K562 (cell line): ENCODE data around the gene LRRC3. TPM values are rescaled to one million over a fixed set of nuclear protein-coding genes. Genes with fewer than 3 reads are reported as not detected.

Experiments
- ATAC-seq: fragments of 200-7000 bp; cut with Tn5 transposase; 3 replicates; pipeline ENCODE4 v1.9.1; 2020; ENCODE audit warnings: moderate library complexity
- BruUV-seq: library from RNA; stranded (reverse); fragments of 400-500 nt; replicated peaks from 2 replicates; lab custom pipeline; 2021; lab: Mats Ljungman, UMichigan
- CTCF ChIA-PET: fragments of 300-600 bp; formaldehyde crosslinking; extraction: SDS; loops from one replicate; lab custom pipeline; 2021; ENCODE audit warnings: low intra/inter-chr PET ratio; lab: Yijun Ruan, JAX
- POLR2A ChIA-PET: fragments of 300-600, 350-650 bp; sonication (Branson Sonifier 250); formaldehyde crosslinking; extraction: SDS; loops from one replicate; lab custom pipeline; 2021; ENCODE audit warnings: antibody characterized with exemption, inconsistent platforms; lab: Yijun Ruan, JAX
- DNase-seq, 4 experiments: peaks; one replicate each; pipeline versions ENCODE4 v3.0.0 to v3.0.0-alpha.2; 2011 to 2018; ENCODE audit warnings: low spot score in 3 of 4, mixed read lengths in 3 of 4; ENCODE audit errors: extremely low read depth in 1 of 4
- FAIRE-seq: peaks from 2 replicates; lab custom pipeline; 2011; peaks lifted over from hg19 to GRCh38; lab: Jason Lieb, UNC
- H2AFZ ChIP-seq: 2 replicates; pipeline ENCODE4 v1.6.0; 2011; ENCODE audit warnings: low read depth, low read length, control low read depth, inconsistent platforms
- H3K27ac ChIP-seq: fragments of 200-600 bp; 3 replicates; pipeline ENCODE4 v1.8.0; 2011; ENCODE audit warnings: low read depth, mild to moderate bottlenecking, control low read depth, inconsistent platforms, low read length, moderate library complexity, mixed read lengths; ENCODE audit errors: extremely low read depth
- H3K27me3 ChIP-seq, 2 experiments: fragments of 300-600 bp in 1 of 2; 2 replicates in 1 of 2; 3 replicates in 1 of 2; pipeline versions ENCODE4 v1.6.0 to v1.8.0; 2011; ENCODE audit warnings: inconsistent platforms in 2 of 2, low read length in 2 of 2, mild to moderate bottlenecking in 1 of 2, mixed read lengths in 1 of 2, moderate library complexity in 1 of 2; ENCODE audit not compliant: control insufficient read depth in 2 of 2, insufficient read depth in 2 of 2
- H3K36me3 ChIP-seq: fragments of 300-600 bp; 3 replicates; pipeline ENCODE4 v1.8.0; 2011; ENCODE audit warnings: mild to moderate bottlenecking, low read length, inconsistent platforms; ENCODE audit not compliant: control insufficient read depth, insufficient read depth
- H3K4me1 ChIP-seq, 2 experiments: fragments of 200-600 bp in 1 of 2; replicated peaks in 1 of 2; 2 replicates in 1 of 2; 3 replicates in 1 of 2; pipeline versions ENCODE4 v1.5.1 to v1.8.0; 2011; ENCODE audit warnings: inconsistent platforms in 2 of 2, low read length in 2 of 2, mild to moderate bottlenecking in 1 of 2, mixed read lengths in 1 of 2, moderate library complexity in 1 of 2; ENCODE audit not compliant: control insufficient read depth in 2 of 2, insufficient read depth in 2 of 2
- H3K4me2 ChIP-seq: 2 replicates; pipeline ENCODE4 v1.6.1; 2011; ENCODE audit warnings: low read length, control low read depth, inconsistent platforms, mixed read lengths; ENCODE audit not compliant: insufficient read depth
- H3K4me3 ChIP-seq: fragments of 200-600 bp; sonication (generic), shearing (Covaris generic); 2 replicates; pipeline ENCODE4 v1.5.1; 2016; ENCODE audit warnings: control low read depth, inconsistent platforms
- H3K79me2 ChIP-seq: fragments of 200-600 bp; 3 replicates; pipeline ENCODE4 v1.8.0; 2011; ENCODE audit warnings: low read length, inconsistent platforms; ENCODE audit not compliant: control insufficient read depth, insufficient read depth
- H3K9ac ChIP-seq, 2 experiments: 2 replicates each; pipeline versions ENCODE4 v1.6.0 to v1.6.1; 2011; ENCODE audit warnings: low read depth in 2 of 2, low read length in 2 of 2, control low read depth in 1 of 2, inconsistent platforms in 1 of 2, mild to moderate bottlenecking in 1 of 2, mixed read lengths in 1 of 2; ENCODE audit not compliant: insufficient read depth in 1 of 2
- H3K9me1 ChIP-seq: one replicate; pipeline ENCODE4 v1.6.0; 2011; ENCODE audit warnings: inconsistent platforms, mild to moderate bottlenecking, low read length, moderate library complexity; ENCODE audit not compliant: control insufficient read depth, insufficient read depth
- H3K9me3 ChIP-seq: replicated peaks from 2 replicates; pipeline ENCODE4 v1.5.1; 2011; ENCODE audit warnings: low read depth, low read length, inconsistent platforms; ENCODE audit not compliant: control insufficient read depth, insufficient read depth
- H4K20me1 ChIP-seq: replicated peaks from 2 replicates; pipeline ENCODE4 v1.6.1; 2011; ENCODE audit warnings: low read length, inconsistent platforms, mixed read lengths; ENCODE audit not compliant: control insufficient read depth, insufficient read depth
- NR4A1 ChIP-seq, 2 experiments: fragments of 250-450 bp in 1 of 2; fragments of 450-650 bp in 1 of 2; sonication (Bioruptor Pico) in 1 of 2; IDR thresholded peaks; 2 replicates each; pipeline versions ENCODE4 v1.4.0 to v1.6.1; 2016 to 2020; ENCODE audit warnings: mild to moderate bottlenecking in 2 of 2, missing compliant biosample characterization in 1 of 2, missing genetic modification characterization in 1 of 2, moderate library complexity in 1 of 2
- POLR2G ChIP-seq: fragments of 200-400 bp; formaldehyde crosslinking; IDR thresholded peaks from 2 replicates; pipeline ENCODE4 v1.6.1; 2017; ENCODE audit warnings: low read depth, mild to moderate bottlenecking, antibody characterized with exemption, low read length, moderate library complexity
- POLR2H ChIP-seq: IDR thresholded peaks from 2 replicates; pipeline ENCODE4 v1.6.1; 2016; ENCODE audit warnings: missing genetic modification characterization, low read depth, mild to moderate bottlenecking, control low read depth, missing compliant biosample characterization, moderate library complexity
- ZKSCAN8 ChIP-seq: fragments of 200-800 bp; sonication (Bioruptor generic); IDR thresholded peaks from 2 replicates; pipeline ENCODE4 v1.6.1; 2016; ENCODE audit warnings: missing genetic modification characterization, missing compliant biosample characterization
- ZNF143 ChIP-seq: sonication (generic); formaldehyde crosslinking; IDR thresholded peaks from 2 replicates; pipeline ENCODE4 v1.9.0; 2022; ENCODE audit warnings: mild to moderate bottlenecking, missing genetic modification reagents
- ZNF699 ChIP-seq: fragments of 250-450 bp; sonication (Bioruptor Pico); IDR thresholded peaks from 2 replicates; pipeline ENCODE4 v1.8.0; 2021; ENCODE audit warnings: mild to moderate bottlenecking, moderate library complexity; ENCODE audit not compliant: insufficient replicate concordance
- WGBS: fragments of 100-300 bp; shearing (Covaris generic); methylation state at CpG from one replicate; pipeline ENCODE4 v1.1.6; 2016; ENCODE audit warnings: low coverage, mixed read lengths; ENCODE audit not compliant: insufficient coverage; ENCODE audit errors: missing lambda C conversion rate; 5-methylcytosine and 5-hydroxymethylcytosine counted together
- in situ Hi-C: fragments of 300-500 bp; cut with MboI; formaldehyde crosslinking; loops from 4 replicates; pipeline ENCODE4 v1.15.0; 2018; ENCODE audit warnings: inconsistent platforms, mixed read lengths
- intact Hi-C: fragments of 100-400 bp; cut with micrococcal nuclease; formaldehyde crosslinking; loops from 2 replicates; pipeline ENCODE4 v1.14.2; 2022
- polyA plus RNA-seq, 8 experiments: library from polyadenylated mRNA; depleted of rRNA in 4 of 8; stranded (reverse) in 5 of 8; unstranded in 3 of 8; fragments of >200 nt; fragmentation: Nextera tagmentation in 2 of 8; fragmentation: Illumina TruSeq in 1 of 8; extraction: Ambion mirVana in 2 of 8; extraction: Trizol in 1 of 8; gene quantifications; 2 replicates each; pipeline versions ENCODE4 v1.2.1 to v1.2.3, GENCODE V29; 2011 to 2014; ENCODE audit warnings: inconsistent platforms in 1 of 8, missing spikeins in 1 of 8
- total RNA-seq, 7 experiments: library from RNA; depleted of rRNA in 6 of 7; stranded (reverse); fragments of >200 nt in 6 of 7; fragmentation: Illumina TruSeq in 2 of 7; extraction: Trizol in 2 of 7; gene quantifications; 2 replicates each; pipeline versions ENCODE4 v1.2.1 to v1.2.3, GENCODE V29; 2011 to 2021; ENCODE audit warnings: low replicate concordance in 1 of 7
- TF ChIP-seq, protein P1 (sequence below): fragments of 450-650 bp; IDR thresholded peaks from 2 replicates; pipeline ENCODE4 v1.7.0; 2016; ENCODE audit warnings: borderline replicate concordance
- TF ChIP-seq, protein P2 (sequence below): fragments of 250-450 bp; sonication (Bioruptor Pico); IDR thresholded peaks from 2 replicates; pipeline ENCODE4 v1.8.0; 2022; ENCODE audit warnings: moderate library complexity, mild to moderate bottlenecking, inconsistent platforms
- TF ChIP-seq, protein P3 (sequence below): fragments of 250-450 bp; sonication (Bioruptor Pico); IDR thresholded peaks from 2 replicates; pipeline ENCODE4 v1.4.0; 2020; ENCODE audit warnings: borderline replicate concordance

The LRRC3 gene
- total and polyA plus RNA-seq, 9 of the 15 experiments (the other 6 are each of a cell fraction or from before 2014, with no cell fraction given), result 0.04 TPM; not detected in 7

DNA sequence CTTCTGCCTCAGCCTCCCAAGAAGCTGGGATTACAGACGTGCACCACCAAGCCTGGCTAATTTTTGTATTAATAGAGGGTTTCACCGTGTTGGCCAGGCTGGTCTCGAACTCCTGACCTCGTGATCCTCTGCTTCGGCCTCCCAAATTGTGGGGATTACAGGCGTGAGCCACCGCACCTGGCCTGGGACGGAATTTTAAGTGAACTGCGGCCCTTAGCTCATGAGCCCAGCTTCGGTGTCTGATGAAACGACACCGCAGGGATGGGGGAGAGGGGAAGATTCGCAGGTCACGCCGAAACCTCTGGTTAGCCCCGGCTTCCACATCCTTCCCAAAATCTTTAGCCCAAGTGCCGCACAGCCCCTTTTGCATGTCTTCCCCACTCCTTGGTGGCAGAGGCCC, 39.1 kb downstream of the LRRC3 start:
- H3K9me1 ChIP-seq, result no peaks in the 10 kb centered on the region
- H3K27ac ChIP-seq, result no peak overlapping the region
- peaks cover 59 to 81% of the 10 kb centered on the region in 2 experiments for H3K27me3 ChIP-seq
- TF ChIP-seq, protein P1, sequence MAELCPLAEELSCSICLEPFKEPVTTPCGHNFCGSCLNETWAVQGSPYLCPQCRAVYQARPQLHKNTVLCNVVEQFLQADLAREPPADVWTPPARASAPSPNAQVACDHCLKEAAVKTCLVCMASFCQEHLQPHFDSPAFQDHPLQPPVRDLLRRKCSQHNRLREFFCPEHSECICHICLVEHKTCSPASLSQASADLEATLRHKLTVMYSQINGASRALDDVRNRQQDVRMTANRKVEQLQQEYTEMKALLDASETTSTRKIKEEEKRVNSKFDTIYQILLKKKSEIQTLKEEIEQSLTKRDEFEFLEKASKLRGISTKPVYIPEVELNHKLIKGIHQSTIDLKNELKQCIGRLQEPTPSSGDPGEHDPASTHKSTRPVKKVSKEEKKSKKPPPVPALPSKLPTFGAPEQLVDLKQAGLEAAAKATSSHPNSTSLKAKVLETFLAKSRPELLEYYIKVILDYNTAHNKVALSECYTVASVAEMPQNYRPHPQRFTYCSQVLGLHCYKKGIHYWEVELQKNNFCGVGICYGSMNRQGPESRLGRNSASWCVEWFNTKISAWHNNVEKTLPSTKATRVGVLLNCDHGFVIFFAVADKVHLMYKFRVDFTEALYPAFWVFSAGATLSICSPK, result no peak
- TF ChIP-seq ZNF143 (no peak), POLR2G (no peak)
- 3% methylated on average over 17 of the region's 17 CpGs for WGBS
- in situ Hi-C loops, result no loop called here
- H3K4me3 ChIP-seq, result no peak overlapping the region
- DNase-seq, result no peak
- no peaks in the 10 kb centered on the region; the same call in 1 of the 2 replicates for H4K20me1 ChIP-seq
- no peak overlapping the region for H2AFZ ChIP-seq
- H3K36me3 ChIP-seq, result no peaks in the 10 kb centered on the region
- BruUV-seq, result no TSS peak
- ChIA-PET POLR2A (interaction anchor here (1.1 to 1.5 kb wide), 3 partner anchors 8 to 20 kb away, joined by 3 to 4 read pairs (median 3); no protein-coding TSS in a partner anchor), CTCF (no interaction called here)
- H3K4me1 ChIP-seq, result peaks cover 0 to 6% of the 10 kb centered on the region in 2 experiments; a peak in 2 of 5 replicates
- no peak overlapping the region for H3K9ac ChIP-seq
- ATAC-seq, result no peak
- FAIRE-seq, result no peak
- no peak overlapping the region for H3K4me2 ChIP-seq
- no peaks in the 10 kb centered on the region for H3K9me3 ChIP-seq
- intact Hi-C loops, result no loop called here
- no peaks in the 10 kb centered on the region for H3K79me2 ChIP-seq

DNA sequence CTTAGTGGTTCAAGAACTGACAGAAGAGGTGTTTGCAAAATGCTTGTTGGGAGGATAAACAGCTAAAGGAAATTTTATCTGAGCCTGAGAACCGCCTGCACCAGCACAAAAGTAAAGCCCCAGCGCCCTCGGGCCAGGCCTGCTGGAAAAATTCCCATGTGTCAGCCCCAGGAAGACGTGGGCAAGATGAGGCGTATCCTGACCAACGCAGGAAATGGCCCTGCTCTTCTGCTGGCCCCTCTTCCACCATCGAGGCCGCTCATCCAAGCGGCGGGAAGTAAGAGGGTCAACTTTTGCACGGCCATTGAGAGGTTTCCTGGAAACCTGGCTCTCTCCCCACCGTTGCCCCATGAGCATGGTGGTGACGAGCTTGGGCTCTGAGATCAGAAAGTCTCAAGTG, 39.6 kb downstream of the LRRC3 start:
- no peaks in the 10 kb centered on the region for H3K36me3 ChIP-seq
- in situ Hi-C loops (no loop called here), intact Hi-C loops (no loop called here)
- H3K27me3 ChIP-seq, result peaks cover 65 to 87% of the 10 kb centered on the region in 2 experiments
- H3K9me3 ChIP-seq, result no peaks in the 10 kb centered on the region
- ChIA-PET CTCF (no interaction called here), POLR2A (interaction anchor here (0.6 to 1.5 kb wide), 3 partner anchors 11 to 54 kb away, joined by 3 to 4 read pairs (median 3); no protein-coding TSS in a partner anchor)
- peaks cover 0 to 11% of the 10 kb centered on the region in 2 experiments; a peak in 2 of 5 replicates for H3K4me1 ChIP-seq
- no peak overlapping the region for H3K4me2 ChIP-seq
- no peaks in the 10 kb centered on the region for H3K9me1 ChIP-seq
- no peak overlapping the region for H3K27ac ChIP-seq
- H3K79me2 ChIP-seq, result no peaks in the 10 kb centered on the region
- ATAC-seq, result no peak
- no peak overlapping the region for H2AFZ ChIP-seq
- no peak overlapping the region for H3K4me3 ChIP-seq
- WGBS, result 2% methylated on average over 13 of the region's 13 CpGs
- H3K9ac ChIP-seq, result no peak overlapping the region
- no TSS peak for BruUV-seq
- no peaks in the 10 kb centered on the region; the same call in 1 of the 2 replicates for H4K20me1 ChIP-seq
- no peak for FAIRE-seq
- DNase-seq, result no peak
- TF ChIP-seq, protein P2, sequence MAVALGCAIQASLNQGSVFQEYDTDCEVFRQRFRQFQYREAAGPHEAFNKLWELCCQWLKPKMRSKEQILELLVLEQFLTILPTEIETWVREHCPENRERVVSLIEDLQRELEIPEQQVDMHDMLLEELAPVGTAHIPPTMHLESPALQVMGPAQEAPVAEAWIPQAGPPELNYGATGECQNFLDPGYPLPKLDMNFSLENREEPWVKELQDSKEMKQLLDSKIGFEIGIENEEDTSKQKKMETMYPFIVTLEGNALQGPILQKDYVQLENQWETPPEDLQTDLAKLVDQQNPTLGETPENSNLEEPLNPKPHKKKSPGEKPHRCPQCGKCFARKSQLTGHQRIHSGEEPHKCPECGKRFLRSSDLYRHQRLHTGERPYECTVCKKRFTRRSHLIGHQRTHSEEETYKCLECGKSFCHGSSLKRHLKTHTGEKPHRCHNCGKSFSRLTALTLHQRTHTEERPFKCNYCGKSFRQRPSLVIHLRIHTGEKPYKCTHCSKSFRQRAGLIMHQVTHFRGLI (CRISPR knock-in tag), result no peak
- no peak for TF ChIP-seq ZNF699
- no peak for TF ChIP-seq POLR2H (tag)
- no peak for TF ChIP-seq NR4A1 (CRISPR knock-in tag; IDR thresholded peaks at IDR 0.05)
- no peak for TF ChIP-seq NR4A1 (tag; IDR thresholded peaks at IDR 0.05)
- TF ChIP-seq, protein P3, sequence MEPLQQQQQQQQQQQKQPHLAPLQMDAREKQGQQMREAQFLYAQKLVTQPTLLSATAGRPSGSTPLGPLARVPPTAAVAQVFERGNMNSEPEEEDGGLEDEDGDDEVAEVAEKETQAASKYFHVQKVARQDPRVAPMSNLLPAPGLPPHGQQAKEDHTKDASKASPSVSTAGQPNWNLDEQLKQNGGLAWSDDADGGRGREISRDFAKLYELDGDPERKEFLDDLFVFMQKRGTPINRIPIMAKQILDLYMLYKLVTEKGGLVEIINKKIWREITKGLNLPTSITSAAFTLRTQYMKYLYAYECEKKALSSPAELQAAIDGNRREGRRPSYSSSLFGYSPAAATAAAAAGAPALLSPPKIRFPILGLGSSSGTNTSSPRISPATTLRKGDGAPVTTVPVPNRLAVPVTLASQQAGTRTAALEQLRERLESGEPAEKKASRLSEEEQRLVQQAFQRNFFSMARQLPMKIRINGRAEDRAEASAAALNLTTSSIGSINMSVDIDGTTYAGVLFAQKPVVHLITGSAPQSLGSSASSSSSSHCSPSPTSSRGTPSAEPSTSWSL (CRISPR knock-in tag), result no peak
- no peak for TF ChIP-seq ZKSCAN8 (CRISPR knock-in tag)
